Measurements from ENCODE around the gene DHX8.

Gene DHX8

DNA sequence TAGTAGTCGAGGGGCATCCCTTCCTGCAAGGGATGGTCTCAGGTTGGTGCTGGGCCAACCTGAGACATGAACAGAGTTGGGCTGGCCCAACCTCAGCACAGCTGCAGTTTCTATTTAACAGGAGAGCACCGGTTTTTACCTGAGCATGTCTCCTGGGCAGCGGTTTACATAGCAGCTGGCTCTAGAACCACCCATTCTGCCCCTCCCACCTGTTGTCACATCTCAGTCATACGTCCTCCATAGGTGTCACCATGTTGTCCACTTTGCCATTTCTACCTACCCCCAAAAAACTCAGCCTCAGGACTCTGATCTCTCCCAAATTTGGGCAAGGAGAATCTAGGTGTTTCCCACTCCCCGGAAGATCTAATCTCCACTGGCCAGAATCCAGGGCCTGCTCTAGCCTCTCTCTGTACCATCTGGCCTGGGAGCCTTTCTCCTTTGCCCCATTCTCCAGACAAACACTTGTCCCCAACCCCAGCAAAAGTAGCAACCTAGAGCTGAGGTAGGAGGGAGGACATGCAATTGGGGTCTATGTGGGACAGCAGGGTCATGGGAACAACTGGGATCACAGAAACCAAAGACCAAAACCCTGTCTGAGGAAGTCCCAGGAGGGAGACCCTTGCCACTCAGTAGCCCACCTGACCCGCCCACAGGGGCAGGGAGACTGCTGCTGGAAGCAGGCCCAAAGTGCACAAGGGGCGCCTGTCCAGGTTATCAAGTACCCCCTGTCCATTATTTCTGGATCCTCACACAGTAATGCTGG, 43.3 kb downstream of the DHX8 start:
- DNase-seq = no peak

DNA sequence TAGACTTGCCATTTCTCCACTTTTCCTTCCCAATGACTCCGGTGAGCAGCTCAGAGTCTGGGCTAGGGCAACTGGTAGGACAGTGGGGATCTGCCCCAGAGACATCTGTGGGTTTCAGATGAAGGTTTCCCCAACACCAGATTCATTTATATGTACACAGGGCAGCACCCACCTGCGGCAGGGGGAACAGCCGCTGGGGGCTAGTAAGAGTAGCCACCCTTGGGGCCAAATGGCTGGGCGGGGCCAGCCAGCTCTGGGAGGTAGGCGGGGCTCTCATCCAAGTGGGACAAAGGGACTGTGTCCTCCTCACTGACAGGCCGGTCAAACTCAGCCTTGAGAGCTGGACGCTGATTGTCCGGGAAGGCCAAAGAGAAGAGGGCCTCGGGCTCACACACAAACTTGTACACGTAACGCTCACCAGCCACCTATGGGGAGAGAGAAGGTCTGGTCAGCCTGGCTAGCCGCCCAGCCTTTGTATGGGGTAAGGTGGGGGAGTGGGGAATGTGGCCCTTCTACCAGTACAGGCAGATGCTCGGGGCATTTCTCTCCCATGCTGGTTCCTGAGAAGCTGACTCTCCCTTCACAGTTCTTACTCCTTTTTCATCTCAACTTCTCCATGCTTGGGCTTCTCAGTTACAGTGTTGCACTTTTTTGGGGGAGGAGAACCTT, 44.7 kb downstream of the DHX8 start:
- no peak for DNase-seq

DNA sequence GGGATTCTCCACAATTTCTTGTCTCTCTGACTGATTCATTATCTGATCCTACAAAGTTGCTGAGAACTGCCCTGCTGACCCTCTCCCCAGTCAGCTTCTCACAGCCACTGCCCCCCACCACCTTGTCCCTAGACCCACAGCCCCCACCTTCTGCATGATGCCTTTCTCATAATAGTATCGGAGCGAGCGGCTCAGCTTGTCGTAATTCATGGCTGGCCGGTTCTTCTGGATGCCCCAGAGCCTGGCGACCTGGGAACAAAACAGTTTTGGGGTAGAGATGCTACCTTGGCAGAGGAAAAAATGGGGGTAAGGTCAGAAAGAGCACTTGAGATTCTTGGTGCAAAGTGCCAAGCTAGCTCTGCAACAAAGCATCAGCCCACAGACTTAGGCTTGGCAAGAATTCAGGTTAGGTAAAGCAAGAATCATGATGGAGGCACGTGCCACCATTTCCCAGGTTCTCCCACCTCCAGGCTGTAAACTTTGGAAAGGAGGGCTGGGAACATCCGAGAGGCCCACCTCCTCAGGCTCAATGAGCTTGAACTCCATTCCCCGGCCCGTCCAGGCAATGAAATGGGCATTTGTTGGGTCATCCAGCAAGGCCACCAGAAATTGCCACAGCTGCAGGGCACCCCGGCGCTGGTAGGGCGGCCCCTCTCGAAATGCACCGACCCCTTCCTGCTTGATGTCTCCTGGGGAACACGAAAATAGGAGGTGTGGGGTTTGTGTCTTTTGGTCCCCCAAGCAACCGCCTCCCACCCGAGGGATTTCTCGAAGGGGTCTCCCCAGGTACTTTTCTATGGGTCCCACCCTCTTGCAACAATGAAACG, 45.4 kb downstream of the DHX8 start:
- no peak for DNase-seq

DNA sequence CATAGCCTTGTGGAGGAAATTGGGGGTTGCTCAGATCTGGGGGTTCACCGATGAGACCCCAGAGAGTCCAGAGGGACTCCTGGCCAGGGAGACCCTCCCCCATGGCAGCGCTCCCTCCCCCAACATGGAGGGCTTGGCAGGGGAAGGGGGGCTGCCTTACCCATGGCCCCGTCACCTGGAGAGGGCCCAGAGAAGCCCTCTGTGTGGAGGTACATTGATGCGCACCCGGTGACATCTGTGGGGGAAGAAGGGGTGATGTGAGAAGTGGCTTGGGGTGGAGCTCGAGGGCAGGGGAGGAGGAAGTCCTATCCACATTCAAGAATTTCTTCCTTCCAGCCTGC, 46.1 kb downstream of the DHX8 start:
- DNase-seq = no peak

DNA sequence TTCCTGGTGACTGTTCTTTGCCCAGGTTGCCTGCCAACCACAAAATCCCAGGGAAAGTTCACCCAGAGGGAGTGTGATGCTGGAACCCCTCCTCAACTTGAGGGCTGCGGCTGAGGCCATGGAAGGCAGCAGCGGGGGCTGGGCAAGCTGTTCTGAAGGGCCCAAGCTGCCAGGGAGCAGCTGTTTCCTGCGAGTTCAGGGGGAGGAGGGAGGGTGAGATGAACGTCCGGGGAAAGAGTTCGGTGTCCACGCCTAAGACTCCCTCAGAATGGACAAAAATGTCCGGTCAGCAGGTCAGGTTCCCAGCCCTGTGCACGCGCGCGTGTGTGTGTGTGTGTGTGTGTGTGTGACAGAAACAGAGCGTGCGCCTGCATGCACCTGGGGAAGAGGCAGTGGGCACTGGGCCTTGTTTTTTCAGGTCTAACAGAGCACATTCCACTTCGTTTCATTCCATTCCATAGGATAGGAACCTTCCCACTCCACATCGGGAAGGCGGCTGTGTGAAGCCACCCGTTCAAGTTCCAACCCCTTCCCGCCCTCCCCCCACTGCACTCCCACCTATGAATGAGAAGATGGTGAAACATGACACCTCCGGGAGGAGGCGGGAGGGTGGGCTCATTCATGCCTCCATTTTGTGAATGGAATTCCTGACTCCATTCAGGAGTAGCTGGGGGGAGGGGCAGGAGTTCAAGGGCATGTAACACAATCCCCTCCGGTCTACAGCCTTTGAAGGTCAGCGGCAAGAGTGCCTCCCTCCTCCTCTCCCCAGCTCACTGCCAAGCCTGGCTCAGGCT, 46.7 kb downstream of the DHX8 start:
- peak; percentile 93 for DNase-seq

DNA sequence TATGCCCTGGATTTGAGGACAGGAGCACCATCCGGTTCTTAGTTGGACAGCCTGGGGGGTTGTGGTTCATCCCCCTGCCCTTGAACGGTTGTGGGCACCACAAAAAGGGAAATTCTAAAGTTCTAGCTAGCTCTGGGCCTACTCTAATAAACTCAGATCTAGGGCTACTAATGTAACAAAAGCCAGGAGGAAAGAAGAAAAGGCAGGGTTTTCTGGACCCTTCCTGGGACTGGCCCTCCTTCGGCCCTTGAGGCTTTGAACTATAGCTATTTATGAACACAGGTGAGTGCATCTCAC, 47.3 kb downstream of the DHX8 start:
- DNase-seq = no peak

DNA sequence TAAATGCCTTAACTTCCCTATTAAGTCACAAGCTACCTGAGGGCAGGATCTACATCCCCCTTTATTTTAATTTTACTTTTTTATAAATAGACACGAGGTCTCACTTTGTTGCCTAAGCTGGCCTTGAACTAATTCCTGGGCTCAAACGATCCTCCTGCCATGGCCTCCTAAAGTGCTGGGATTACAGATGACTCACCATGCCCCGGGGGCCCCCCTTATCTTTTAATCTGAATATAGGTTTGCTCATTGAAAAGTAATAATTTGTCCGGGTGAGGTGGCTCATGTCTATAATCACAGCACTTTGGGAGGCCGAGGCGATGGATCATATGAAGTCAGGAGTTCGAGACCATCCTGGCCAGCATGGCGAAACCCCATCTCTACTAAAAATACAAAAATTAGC, 48.2 kb downstream of the DHX8 start:
- no peak for DNase-seq

DNA sequence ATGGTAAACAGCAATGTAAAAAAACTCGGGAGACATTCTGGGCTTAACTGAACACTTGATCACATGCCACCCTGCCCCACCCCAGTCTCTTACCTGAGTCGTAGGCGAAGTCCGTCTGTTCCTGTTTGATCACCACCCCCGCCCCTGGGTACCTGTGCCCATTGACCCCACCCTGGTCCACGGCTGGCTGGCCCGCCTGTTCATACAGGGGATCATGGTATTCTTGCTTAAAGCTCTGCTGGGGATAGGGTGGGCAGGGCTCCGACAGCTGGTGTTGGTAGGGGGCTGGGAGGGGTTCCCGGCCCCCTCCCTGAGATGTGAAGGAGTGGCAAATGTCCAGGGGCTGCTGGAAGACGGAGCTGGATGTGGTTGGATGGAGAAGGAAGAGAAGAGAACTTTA, 48.8 kb downstream of the DHX8 start:
- no peak for DNase-seq

DNA sequence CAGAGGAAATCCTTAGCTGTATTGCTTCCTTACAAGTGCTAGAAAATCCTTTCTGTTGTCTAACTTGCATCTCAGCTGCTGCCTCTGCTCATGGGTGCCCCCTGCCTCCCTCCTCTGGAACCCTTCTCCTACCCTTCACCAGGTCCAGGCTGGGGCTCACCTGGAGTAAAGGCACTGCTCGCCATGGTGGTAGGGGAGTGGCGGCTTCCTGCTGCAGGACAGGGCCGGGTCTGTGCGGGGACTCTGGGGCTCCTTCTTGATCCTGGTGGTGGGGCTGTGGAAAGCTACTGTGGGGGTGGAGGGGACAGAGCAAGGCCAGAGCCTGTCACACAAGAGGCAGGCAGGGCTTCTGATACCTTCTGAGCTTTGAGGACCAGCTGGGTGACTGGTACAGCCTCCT, 49.9 kb downstream of the DHX8 start:
- DNase-seq = no peak

DNA sequence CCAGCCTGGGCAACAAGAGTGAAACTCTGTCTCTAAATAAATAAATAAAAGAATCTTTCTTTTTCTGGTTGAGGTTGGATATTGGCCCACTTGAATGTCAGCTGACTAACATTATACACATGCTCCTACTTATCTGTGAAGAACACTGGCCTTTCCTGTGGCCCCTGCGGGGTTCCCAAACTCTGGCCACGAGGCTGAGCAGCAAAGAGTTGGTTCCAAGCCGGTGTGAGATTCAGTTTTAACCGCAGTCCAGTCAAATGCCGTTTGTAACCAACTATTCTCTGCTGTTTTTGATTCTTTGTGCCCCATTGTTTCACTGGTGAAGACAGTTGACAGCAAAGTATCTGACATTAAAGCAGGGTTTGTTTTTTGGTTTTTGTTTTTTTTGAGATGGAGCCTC, 51.1 kb downstream of the DHX8 start:
- DNase-seq = no peak

DNA sequence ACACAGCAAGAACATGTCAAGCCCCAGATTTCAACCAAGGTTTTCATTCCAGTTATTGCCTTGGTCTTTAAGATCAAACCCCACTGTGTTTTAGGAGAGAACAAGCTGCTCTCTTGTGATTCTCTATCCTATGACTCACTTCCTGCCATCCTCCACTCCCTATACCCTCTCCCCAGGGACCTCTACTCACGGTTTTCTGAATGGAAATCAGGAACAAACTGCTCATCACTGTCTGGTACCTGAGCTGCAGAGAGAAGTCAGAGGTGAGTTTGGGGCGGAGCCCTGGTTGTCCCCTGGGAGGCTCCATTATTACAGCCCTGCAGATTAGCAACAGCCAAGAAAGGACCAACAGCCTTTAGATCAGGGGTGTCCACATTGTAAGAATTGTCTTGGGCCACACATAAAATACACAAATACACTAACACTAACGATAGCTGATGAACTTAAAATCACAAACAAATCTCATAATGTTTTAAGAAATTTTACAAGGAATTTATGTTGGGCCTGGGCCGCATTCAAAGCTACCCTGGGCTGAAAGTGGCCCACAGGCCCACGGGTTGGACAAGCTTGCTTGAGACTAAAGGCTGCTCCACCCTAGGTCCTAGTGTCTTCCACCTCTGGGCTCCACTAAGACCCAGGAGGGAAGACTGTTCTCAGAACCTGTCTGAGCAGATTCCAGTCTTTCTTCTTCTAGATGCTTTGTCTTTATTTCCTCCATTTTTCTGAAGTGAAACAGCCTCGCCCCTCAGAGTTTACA, 52.6 kb downstream of the DHX8 start:
- no peak for DNase-seq

DNA sequence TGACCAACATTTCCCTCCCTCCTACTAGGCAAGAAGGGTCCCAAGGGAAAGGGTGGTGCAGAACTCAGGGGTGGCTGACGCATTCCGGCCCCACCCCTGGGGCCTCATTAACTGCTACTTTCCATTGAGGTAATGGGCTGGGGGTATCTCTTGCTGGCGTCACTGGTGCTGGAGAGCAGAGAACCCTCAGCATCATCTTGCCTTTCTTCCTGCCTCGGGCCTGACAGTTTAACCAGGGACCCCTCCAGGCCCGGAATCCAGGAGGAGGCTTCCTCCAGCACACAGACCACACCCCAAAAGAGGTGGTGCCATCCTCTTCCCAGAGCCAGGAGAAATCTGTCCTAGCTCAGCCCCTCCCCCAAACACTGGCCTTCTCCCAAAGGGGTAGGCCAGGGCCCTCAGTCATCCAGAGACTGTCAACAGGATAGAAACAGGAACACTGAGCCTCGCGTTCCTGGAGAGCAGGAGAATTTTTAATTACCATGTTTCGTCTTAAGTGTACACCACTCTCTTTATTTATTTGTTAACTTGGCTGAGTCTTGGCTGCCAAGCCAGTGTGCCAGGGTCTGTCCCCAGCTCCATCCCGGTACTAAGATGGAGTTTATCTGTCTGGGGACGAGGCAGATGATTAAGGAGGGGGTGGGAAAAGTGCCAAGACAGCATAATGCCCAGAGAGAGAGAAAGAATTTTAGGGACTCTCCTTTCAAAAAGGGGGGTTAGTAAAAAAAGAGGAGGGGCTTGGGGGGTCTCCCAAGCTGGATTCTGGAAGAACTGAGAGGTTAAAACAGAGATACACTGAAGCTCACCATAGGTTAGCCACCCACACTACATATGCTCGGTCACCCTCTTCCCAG, 57.3 kb downstream of the DHX8 start:
- no peak for DNase-seq

DNA sequence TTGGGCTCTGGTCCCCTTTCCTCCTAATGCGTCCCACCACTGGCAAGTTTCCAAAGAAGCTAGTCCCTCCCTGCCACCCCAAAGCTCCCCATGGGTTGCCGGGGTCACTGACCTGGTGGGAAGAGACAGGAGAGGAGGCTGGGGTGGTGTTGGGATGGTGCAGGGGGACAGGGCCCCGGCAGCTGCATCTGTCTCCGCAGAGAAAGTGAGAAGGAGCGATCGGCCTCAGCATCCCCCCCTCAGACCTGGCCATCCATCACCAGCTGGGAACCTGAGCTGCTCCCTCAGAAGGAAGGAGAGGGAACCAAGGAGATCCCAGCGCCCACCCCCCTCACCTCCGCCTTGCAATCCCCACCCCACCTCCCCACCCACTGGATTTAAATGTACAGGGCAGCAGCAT, 59.1 kb downstream of the DHX8 start:
- DNase-seq = no peak

DNA sequence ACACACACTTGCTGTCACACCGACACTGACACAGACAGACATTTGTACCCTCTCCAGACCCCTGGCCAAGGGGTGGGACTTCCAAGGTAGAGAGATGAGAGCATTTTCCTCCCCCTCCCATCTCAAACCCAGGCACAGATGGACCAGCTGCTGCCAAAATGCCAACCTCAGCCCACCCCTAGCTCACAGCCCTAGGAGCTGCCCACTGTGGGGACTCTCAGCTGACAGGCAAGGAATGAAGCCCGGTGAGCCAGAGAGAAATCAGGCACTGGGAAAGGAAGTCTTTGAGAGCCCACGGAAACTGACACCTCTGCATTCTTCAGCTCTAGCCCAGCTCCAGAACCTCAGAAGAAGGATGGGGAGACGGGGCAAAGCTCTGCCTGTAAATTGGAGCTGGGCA, 59.5 kb downstream of the DHX8 start:
- no peak for DNase-seq

DNA sequence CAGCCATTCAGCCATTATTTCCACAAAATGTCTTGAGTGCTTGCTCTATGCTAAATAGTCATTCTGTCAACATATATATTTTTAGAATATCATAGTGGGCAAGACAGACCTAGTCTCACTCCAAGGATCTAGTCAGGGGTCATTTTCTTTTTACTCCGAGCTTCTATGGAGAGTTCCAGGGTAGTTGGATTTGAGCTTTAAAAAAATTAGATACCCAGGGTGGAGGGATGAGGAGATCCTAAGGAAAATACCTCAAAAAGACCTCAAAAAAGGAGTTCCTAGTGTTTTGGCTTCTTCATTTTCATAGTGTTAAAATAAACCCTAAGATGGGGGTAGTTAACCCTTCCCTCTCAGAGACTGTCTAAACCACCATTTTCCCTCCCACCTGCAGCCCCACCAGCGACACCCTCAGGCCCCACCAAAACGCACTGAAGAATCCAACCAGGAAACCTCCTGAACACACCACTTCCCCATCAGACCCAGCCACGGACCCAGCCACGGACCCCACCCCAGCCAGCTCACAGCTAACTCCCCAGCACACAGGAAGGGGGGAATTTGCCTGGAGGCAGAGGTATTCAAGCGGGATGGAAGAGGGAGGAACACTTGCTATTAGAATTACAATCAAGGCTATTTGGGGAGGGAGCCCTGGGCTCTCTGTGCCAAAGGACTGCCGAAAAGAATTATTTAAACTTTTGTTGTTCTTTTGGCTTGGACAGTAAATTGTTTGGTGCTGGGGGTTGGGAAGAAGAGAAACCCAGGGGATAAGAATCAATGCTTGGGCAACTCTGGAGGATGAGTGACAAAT, 60.2 kb downstream of the DHX8 start:
- no peak for DNase-seq

DNA sequence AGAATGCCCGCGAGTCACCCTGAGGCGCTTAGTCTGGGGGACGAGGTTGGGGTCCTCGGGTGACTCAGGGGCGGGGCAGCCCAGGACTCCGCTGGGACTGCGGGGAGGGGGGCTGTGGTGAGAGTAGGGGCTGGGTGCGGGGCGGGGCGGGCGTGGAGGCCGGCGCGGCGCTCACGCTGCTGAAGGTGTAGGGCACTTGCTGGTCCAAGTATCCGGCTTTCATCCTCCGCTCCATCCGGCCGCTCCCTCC, 61.5 kb downstream of the DHX8 start:
- no peak for DNase-seq

DNA sequence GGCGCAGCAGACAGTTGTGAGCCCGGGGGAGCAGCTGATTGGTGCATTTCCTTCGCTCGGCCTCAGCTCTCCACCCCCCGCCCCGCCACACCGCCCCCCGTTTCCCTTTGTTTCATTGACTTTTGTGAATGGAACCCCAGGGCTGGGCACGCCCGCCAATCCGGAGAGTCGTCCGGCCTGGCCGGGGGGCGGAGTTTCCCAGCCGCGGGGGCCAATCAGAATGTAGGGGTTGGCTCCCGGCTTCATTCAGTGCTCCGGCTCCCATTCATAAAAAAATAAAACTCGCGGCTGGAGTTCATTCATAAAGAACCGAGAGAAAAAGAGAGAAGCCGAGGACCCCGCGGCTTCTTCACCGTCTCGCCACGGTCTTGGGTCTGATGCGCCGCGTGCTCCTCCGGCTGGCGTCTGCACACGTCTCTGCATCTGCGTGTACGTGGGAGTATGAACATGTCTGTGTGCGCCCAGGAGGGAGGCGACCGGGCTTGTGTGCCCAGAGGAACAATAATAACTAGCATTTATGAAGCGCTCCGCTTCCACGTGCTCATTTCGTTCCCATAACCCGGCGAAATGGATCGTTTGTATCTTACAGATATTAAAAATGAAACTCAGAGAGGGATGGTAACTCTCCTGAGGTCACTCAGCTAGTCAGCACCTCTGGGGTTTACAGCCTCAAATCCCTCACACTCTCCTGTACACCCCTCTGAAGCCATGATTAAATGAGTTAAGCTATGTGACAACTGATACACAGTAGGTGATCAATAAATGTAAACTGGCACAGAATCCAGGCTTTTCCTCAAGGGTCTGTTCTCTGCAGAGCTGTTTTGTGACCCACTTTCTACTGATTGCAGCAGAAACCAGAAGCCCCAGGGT, 62.8 kb downstream of the DHX8 start, which contains the start of gene ETV4:
ETV4 (minus strand) TSS at position 22 of the 870 bp plus-strand sequence. CDS start 723 bp downstream, outside the sequence.
- peak; percentile 77 for DNase-seq

DNA sequence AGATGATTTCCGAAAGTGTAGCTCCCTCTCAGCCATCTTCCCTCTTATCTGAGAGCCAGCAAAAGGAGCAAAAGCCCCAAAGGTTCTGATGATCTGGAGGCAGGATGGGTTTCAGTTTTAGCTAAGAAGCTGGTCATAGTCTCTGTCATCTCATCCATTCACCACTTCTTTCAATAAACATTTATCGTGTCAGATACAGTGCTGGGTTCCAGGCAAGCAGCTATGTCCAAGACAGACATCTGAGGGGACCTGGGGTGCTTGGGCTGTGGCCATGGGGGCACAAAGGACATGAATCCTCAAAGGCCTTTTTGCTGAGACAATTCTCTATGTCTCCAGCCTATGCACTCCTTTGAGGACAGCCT, 63.4 kb downstream of the DHX8 start:
- no peak for DNase-seq

DNA sequence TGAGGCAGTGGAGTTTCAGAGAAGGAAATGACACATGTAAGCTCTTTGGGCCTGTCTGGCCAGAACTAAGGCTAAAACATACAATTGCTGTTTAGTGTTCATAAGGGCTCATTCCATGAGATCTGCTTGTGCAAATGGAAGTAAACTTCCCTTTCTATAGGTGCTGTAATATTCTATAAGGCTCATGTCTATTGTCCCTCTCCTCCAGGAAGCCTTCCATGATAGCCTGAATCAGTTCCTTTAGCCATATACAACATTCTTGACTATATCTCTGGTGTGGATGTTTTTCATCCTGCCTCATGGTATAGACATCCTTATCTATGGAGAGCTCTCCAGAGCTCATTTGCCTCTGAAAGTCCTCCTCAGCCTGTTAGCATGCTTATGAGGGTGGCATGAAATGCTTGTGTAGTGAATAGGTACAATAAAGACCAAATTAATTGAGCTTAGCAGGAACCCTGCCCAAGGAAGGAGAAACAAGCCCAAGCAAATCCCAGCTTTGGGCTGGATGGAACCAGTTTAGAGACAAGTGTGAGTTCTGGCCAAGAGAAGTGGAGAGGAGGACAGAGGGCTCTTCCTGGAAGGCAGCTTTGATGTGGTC, 64.0 kb downstream of the DHX8 start:
- no peak for DNase-seq

Measured in NCI-H1105 (cell line).